ENCODE measurements around the gene IL1R2. TPM values are rescaled to one million over a fixed set of nuclear protein-coding genes. Genes with fewer than 3 reads are reported as not detected.
A peak's percentile ranks its signal among the peaks of the same experiment; 100 is the strongest.

IL1R2 gene
- total and polyA plus RNA-seq, 2 donors from 2014 or later = 11.2 to 20.0 TPM

- Histone ChIP-seq H3K36me3 (ENCODE audit: control insufficient read depth in 2 of 3, insufficient read depth in 3 of 3, low read length in 3 of 3) (no peaks in the 10 kb centered on the region), H3K4me1 (ENCODE audit: control insufficient read depth in 2 of 3, insufficient read depth in 2 of 3, low read depth in 1 of 3, low read length in 3 of 3) (peaks cover 0 to 19% (median 13%) of the 10 kb centered on the region in 3 donors), H3K27ac (ENCODE audit: low read depth in 2 of 2, low read length in 2 of 2) (no peak overlapping the region), H3K9ac (ENCODE audit: low read length in 3 of 3) (no peak overlapping the region), H3K27me3 (ENCODE audit: control insufficient read depth, insufficient read depth, low read length) (no peaks in the 10 kb centered on the region), H3K4me3 (ENCODE audit: low read length in 3 of 3) (no peak overlapping the region), H3K9me3 (ENCODE audit: control insufficient read depth in 2 of 3, insufficient read depth in 1 of 3, low read length in 3 of 3) (no peaks in the 10 kb centered on the region)
- no peak for FAIRE-seq
- intact Hi-C loops (cut with DNase I) = no loop called here
- TF ChIP-seq CTCF (IDR thresholded peaks at IDR 0.05; ENCODE audit: borderline replicate concordance, extremely low read depth, insufficient read depth) = no peak
- no peak for DNase-seq
These were observed 11.4 kb upstream of the IL1R2 start for GRCh38 chr2:101980368-101980767.

- intact Hi-C loops (cut with DNase I) = no loop called here
These were observed 10.7 kb upstream of the IL1R2 start for GRCh38 chr2:101981066-101981465.

GRCh38 chr2:101981504-101981903, 10.3 kb upstream of the IL1R2 start:
- Histone ChIP-seq H3K4me1 (ENCODE audit: control insufficient read depth in 2 of 3, insufficient read depth in 2 of 3, low read depth in 1 of 3, low read length in 3 of 3) (peaks cover 0 to 28% (median 20%) of the 10 kb centered on the region in 3 donors), H3K4me3 (ENCODE audit: low read length in 3 of 3) (no peak overlapping the region), H3K36me3 (ENCODE audit: control insufficient read depth in 2 of 3, insufficient read depth in 3 of 3, low read length in 3 of 3) (no peaks in the 10 kb centered on the region), H3K27me3 (ENCODE audit: control insufficient read depth, insufficient read depth, low read length) (no peaks in the 10 kb centered on the region), H3K9ac (ENCODE audit: low read length in 3 of 3) (no peak overlapping the region), H3K27ac (ENCODE audit: low read depth in 2 of 2, low read length in 2 of 2) (no peak overlapping the region), H3K9me3 (ENCODE audit: control insufficient read depth in 2 of 3, insufficient read depth in 1 of 3, low read length in 3 of 3) (no peaks in the 10 kb centered on the region)
- no peak for TF ChIP-seq CTCF (IDR thresholded peaks at IDR 0.05; ENCODE audit: borderline replicate concordance, extremely low read depth, insufficient read depth)
- intact Hi-C loops (cut with DNase I) = no loop called here
- DNase-seq (no peak), FAIRE-seq (no peak)

More at GRCh38 chr2:101981066-101981465, 10.7 kb upstream of the IL1R2 start:
- no peaks in the 10 kb centered on the region for H3K9me3 ChIP-seq (ENCODE audit: control insufficient read depth in 2 of 3, insufficient read depth in 1 of 3, low read length in 3 of 3)
- no peaks in the 10 kb centered on the region for H3K36me3 ChIP-seq (ENCODE audit: control insufficient read depth in 2 of 3, insufficient read depth in 3 of 3, low read length in 3 of 3)
- H3K27me3 ChIP-seq (ENCODE audit: control insufficient read depth, insufficient read depth, low read length) = no peaks in the 10 kb centered on the region
- no peak for FAIRE-seq
- H3K27ac ChIP-seq (ENCODE audit: low read depth in 2 of 2, low read length in 2 of 2) = no peak overlapping the region
- no peak overlapping the region for H3K4me3 ChIP-seq (ENCODE audit: low read length in 3 of 3)
- no peak for TF ChIP-seq CTCF (IDR thresholded peaks at IDR 0.05; ENCODE audit: borderline replicate concordance, extremely low read depth, insufficient read depth)
- no peak overlapping the region for H3K9ac ChIP-seq (ENCODE audit: low read length in 3 of 3)
- no peak for DNase-seq
- H3K4me1 ChIP-seq (ENCODE audit: control insufficient read depth in 2 of 3, insufficient read depth in 2 of 3, low read depth in 1 of 3, low read length in 3 of 3) = peaks cover 0 to 23% (median 16%) of the 10 kb centered on the region in 3 donors

- Histone ChIP-seq H3K27ac (ENCODE audit: low read depth in 2 of 2, low read length in 2 of 2) (peak overlapping the region; percentile 73 to 82), H3K9ac (ENCODE audit: low read length in 3 of 3) (no peak overlapping the region), H3K4me3 (ENCODE audit: low read length in 3 of 3) (no peak overlapping the region), H3K4me1 (ENCODE audit: control insufficient read depth in 2 of 3, insufficient read depth in 2 of 3, low read depth in 1 of 3, low read length in 3 of 3) (peaks cover 0 to 29% (median 23%) of the 10 kb centered on the region in 3 donors), H3K36me3 (ENCODE audit: control insufficient read depth in 2 of 3, insufficient read depth in 3 of 3, low read length in 3 of 3) (no peaks in the 10 kb centered on the region), H3K27me3 (ENCODE audit: control insufficient read depth, insufficient read depth, low read length) (no peaks in the 10 kb centered on the region), H3K9me3 (ENCODE audit: control insufficient read depth in 2 of 3, insufficient read depth in 1 of 3, low read length in 3 of 3) (no peaks in the 10 kb centered on the region)
- DNase-seq = no peak
- no peak for TF ChIP-seq CTCF (IDR thresholded peaks at IDR 0.05; ENCODE audit: borderline replicate concordance, extremely low read depth, insufficient read depth)
- no peak for FAIRE-seq
- intact Hi-C loops (cut with DNase I) = no loop called here
These were observed 9.2 kb upstream of the IL1R2 start for GRCh38 chr2:101982495-101983029.

All from kidney (tissue), 14 donors.